SK-N-SH treated with all-trans-retinoic acid at 6 μM for 48 hours (cell line): ENCODE results near the gene NELFE.

Experiments
- BACH2 ChIP-seq: fragments of 250-450 bp; sonication (Bioruptor Pico); IDR thresholded peaks from 2 replicates; pipeline ENCODE4 v1.9.0; 2021; ENCODE audit warnings: mild to moderate bottlenecking, borderline replicate concordance
- GLIS3 ChIP-seq: fragments of 250-450 bp; sonication (Bioruptor Pico); IDR thresholded peaks from 2 replicates; pipeline ENCODE4 v1.5.0; 2020; ENCODE audit warnings: mild to moderate bottlenecking, moderate library complexity
- PPARA ChIP-seq: fragments of 250-450 bp; sonication (Bioruptor Pico); IDR thresholded peaks from 2 replicates; pipeline ENCODE4 v1.5.0; 2020; ENCODE audit warnings: mild to moderate bottlenecking, borderline replicate concordance

- TF ChIP-seq PPARA (CRISPR knock-in tag): no peak
- no peak for TF ChIP-seq BACH2
- no peak for TF ChIP-seq GLIS3 (CRISPR knock-in tag)
These were observed 9.2 kb upstream of the NELFE start for GRCh38 chr6:31967926-31968320.
